IMR-90 (cell line): ENCODE measurements around the gene CEP170. TPM values are rescaled to one million over a fixed set of nuclear protein-coding genes. Genes with fewer than 3 reads are reported as not detected.

Source experiments
- ATAC-seq: fragments of 200-7000 bp; cut with Tn5 transposase; 2 replicates; pipeline ENCODE4 v1.9.1; 2020; ENCODE audit warnings: low read depth, mild to moderate bottlenecking, moderate library complexity
- BruUV-seq: library from RNA; stranded (reverse); fragments of 400-500 nt; replicated peaks from 2 replicates; lab custom pipeline; 2021; lab: Mats Ljungman, UMichigan
- CTCF ChIA-PET: fragments of 300-600 bp; formaldehyde crosslinking; extraction: SDS; loops from one replicate; lab custom pipeline; 2021; ENCODE audit warnings: antibody characterized with exemption; lab: Yijun Ruan, JAX
- POLR2A ChIA-PET: fragments of 300-600 bp; sonication (Branson Sonifier 250); formaldehyde crosslinking; loops from one replicate; lab custom pipeline; 2022; ENCODE audit warnings: antibody characterized with exemption; ENCODE audit not compliant: unreplicated experiment; lab: Charles Lee
- DNase-seq: peaks from one replicate; pipeline ENCODE4 v3.0.0; 2013
- H2AFZ ChIP-seq: replicated peaks from 2 replicates; pipeline ENCODE3; 2013; ENCODE audit warnings: low read length, mild to moderate bottlenecking; ENCODE audit not compliant: poor library complexity
- H2AK5ac ChIP-seq: 2 replicates; pipeline ENCODE4 v1.6.1; 2013; ENCODE audit warnings: low read depth, low read length, inconsistent platforms
- H2AK9ac ChIP-seq: replicated peaks from 2 replicates; pipeline ENCODE3; 2013; ENCODE audit warnings: mild to moderate bottlenecking, low read depth, low read length, moderate library complexity; ENCODE audit not compliant: poor library complexity
- H2BK120ac ChIP-seq: 2 replicates; pipeline ENCODE4 v1.6.1; 2013; ENCODE audit warnings: low read depth, low read length, inconsistent platforms
- H2BK15ac ChIP-seq: 3 replicates; pipeline ENCODE4 v1.6.1; 2013; ENCODE audit warnings: low read depth, low read length, inconsistent platforms
- H2BK20ac ChIP-seq: 2 replicates; pipeline ENCODE4 v1.6.1; 2013; ENCODE audit warnings: low read depth, mild to moderate bottlenecking, inconsistent platforms, low read length, moderate library complexity
- H2BK5ac ChIP-seq: 2 replicates; pipeline ENCODE4 v1.6.1; 2013; ENCODE audit warnings: mild to moderate bottlenecking, low read depth, low read length, inconsistent platforms; ENCODE audit not compliant: poor library complexity, severe bottlenecking
- H3K14ac ChIP-seq: replicated peaks from 2 replicates; pipeline ENCODE4 v1.6.1; 2013; ENCODE audit warnings: low read depth, low read length, inconsistent platforms
- H3K18ac ChIP-seq: 2 replicates; pipeline ENCODE4 v1.6.1; 2013; ENCODE audit warnings: low read depth, low read length, control low read depth
- H3K23ac ChIP-seq: 2 replicates; pipeline ENCODE4 v1.6.1; 2013; ENCODE audit warnings: low read depth, low read length, inconsistent platforms
- H3K27ac ChIP-seq: 2 replicates; pipeline ENCODE4 v1.5.1; 2013; ENCODE audit warnings: mild to moderate bottlenecking, control low read depth, low read length; ENCODE audit not compliant: insufficient read depth
- H3K27me3 ChIP-seq: 2 replicates; pipeline ENCODE4 v1.6.1; 2013; ENCODE audit warnings: low read length; ENCODE audit not compliant: control insufficient read depth, insufficient read depth
- H3K36me3 ChIP-seq: 2 replicates; pipeline ENCODE4 v1.6.1; 2013; ENCODE audit warnings: low read length, mixed read lengths; ENCODE audit not compliant: control insufficient read depth, insufficient read depth
- H3K4ac ChIP-seq: 2 replicates; pipeline ENCODE4 v1.6.1; 2013; ENCODE audit warnings: low read depth, low read length, inconsistent platforms
- H3K4me1 ChIP-seq: 2 replicates; pipeline ENCODE4 v1.6.1; 2013; ENCODE audit warnings: low read length, mixed read lengths; ENCODE audit not compliant: control insufficient read depth, insufficient read depth
- H3K4me2 ChIP-seq: 2 replicates; pipeline ENCODE4 v1.6.1; 2013; ENCODE audit warnings: low read depth, mild to moderate bottlenecking, control low read depth, low read length, moderate library complexity
- H3K4me3 ChIP-seq: 2 replicates; pipeline ENCODE4 v1.5.1; 2013; ENCODE audit warnings: low read depth, mild to moderate bottlenecking, control low read depth, low read length, moderate library complexity; ENCODE audit not compliant: insufficient read depth
- H3K56ac ChIP-seq: 2 replicates; pipeline ENCODE4 v1.6.1; 2013; ENCODE audit warnings: low read length, inconsistent platforms; ENCODE audit not compliant: insufficient read depth; ENCODE audit errors: extremely low read depth
- H3K79me1 ChIP-seq, 2 experiments: 2 replicates each; pipeline ENCODE4 v1.6.1; 2013; ENCODE audit warnings: low read length in 2 of 2, inconsistent platforms in 1 of 2, low read depth in 1 of 2
- H3K9ac ChIP-seq: 2 replicates; pipeline ENCODE4 v1.6.1; 2013; ENCODE audit warnings: low read depth, low read length, control low read depth
- H3K9me1 ChIP-seq: 2 replicates; pipeline ENCODE4 v1.6.1; 2013; ENCODE audit warnings: low read length, inconsistent platforms; ENCODE audit not compliant: insufficient read depth
- H3K9me3 ChIP-seq: 2 replicates; pipeline ENCODE4 v1.6.1; 2013; ENCODE audit warnings: low read length; ENCODE audit not compliant: control insufficient read depth, insufficient read depth
- H4K20me1 ChIP-seq: 2 replicates; pipeline ENCODE4 v1.6.1; 2013; ENCODE audit warnings: low read length, inconsistent platforms; ENCODE audit not compliant: insufficient read depth
- H4K5ac ChIP-seq: 2 replicates; pipeline ENCODE4 v1.6.1; 2013; ENCODE audit warnings: mild to moderate bottlenecking, low read depth, low read length, control low read depth
- H4K8ac ChIP-seq, 2 experiments: 2 replicates each; pipeline ENCODE4 v1.6.1; 2013; ENCODE audit warnings: low read depth in 2 of 2, low read length in 2 of 2, control low read depth in 1 of 2, inconsistent platforms in 1 of 2
- H4K91ac ChIP-seq: 2 replicates; pipeline ENCODE4 v1.6.1; 2013; ENCODE audit warnings: low read depth, low read length, inconsistent platforms; ENCODE audit not compliant: insufficient read depth
- CHD1 ChIP-seq: IDR thresholded peaks from 2 replicates; pipeline ENCODE4 v1.6.1; 2012; ENCODE audit warnings: low read depth, low read length, improper control_type of control experiment
- FOS ChIP-seq: fragments of 150-350 bp; IDR thresholded peaks from 2 replicates; pipeline ENCODE4 v1.6.1; 2016; ENCODE audit warnings: low read depth, low read length
- MAFK ChIP-seq: IDR thresholded peaks from 2 replicates; pipeline ENCODE4 v1.6.1; 2012; ENCODE audit warnings: low read depth, low read length, improper control_type of control experiment
- MAZ ChIP-seq: IDR thresholded peaks from 2 replicates; pipeline ENCODE4 v1.6.1; 2012; ENCODE audit warnings: low read depth, mild to moderate bottlenecking, low read length, improper control_type of control experiment, moderate library complexity, borderline replicate concordance
- POLR2A ChIP-seq: IDR thresholded peaks from 2 replicates; pipeline ENCODE4 v1.6.1; 2012; ENCODE audit warnings: mild to moderate bottlenecking, low read depth, low read length
- RAD21 ChIP-seq: IDR thresholded peaks from 2 replicates; pipeline ENCODE4 v1.6.1; 2012; ENCODE audit warnings: low read length, improper control_type of control experiment
- RCOR1 ChIP-seq: IDR thresholded peaks from 2 replicates; pipeline ENCODE4 v1.6.1; 2012; ENCODE audit warnings: mild to moderate bottlenecking, low read length, improper control_type of control experiment; ENCODE audit not compliant: insufficient replicate concordance
- WGBS, 2 experiments: methylation state at CpG; one replicate each; pipeline versions ENCODE4 v1.1.5 to v1.1.7; 2013; ENCODE audit warnings: missing lambda C conversion rate in 2 of 2; ENCODE audit not compliant: insufficient read length in 1 of 2; ENCODE audit errors: extremely low coverage in 2 of 2; 5-methylcytosine and 5-hydroxymethylcytosine counted together
- dilution Hi-C: fragments of 300-500 bp; cut with HindIII; formaldehyde crosslinking; loops from one replicate; pipeline ENCODE4 v1.14.3; 2018; ENCODE audit warnings: low sequenced_read_pairs; ENCODE audit not compliant: unreplicated experiment
- in situ Hi-C: fragments of 300-500 bp; cut with MboI; formaldehyde crosslinking; loops from 3 replicates; pipeline ENCODE4 v1.14.3; 2019; ENCODE audit warnings: low sequenced_read_pairs, inconsistent platforms, mixed read lengths
- intact Hi-C: fragments of 100-400 bp; cut with micrococcal nuclease; formaldehyde crosslinking; loops from 2 replicates; pipeline ENCODE4 v1.10.0; 2022
- polyA plus RNA-seq, 3 experiments: library from polyadenylated mRNA; depleted of rRNA; stranded (reverse); fragments of >200 nt; gene quantifications; 2 replicates each; pipeline ENCODE4 v1.2.3, GENCODE V29; 2012; ENCODE audit warnings: low replicate concordance in 1 of 3
- total RNA-seq: library from RNA; depleted of rRNA; stranded (reverse); fragments of >200 nt; gene quantifications from 2 replicates; pipeline ENCODE4 v1.2.3, GENCODE V29; 2012
- TF ChIP-seq, protein P1 (sequence below): fragments of 150-350 bp; IDR thresholded peaks from 2 replicates; pipeline ENCODE4 v1.6.1; 2016; ENCODE audit warnings: low read depth, mild to moderate bottlenecking, low read length, moderate library complexity, borderline replicate concordance
- TF ChIP-seq, protein P2 (sequence below): conservative IDR thresholded peaks from 2 replicates; pipeline ENCODE4 v1.5.1; 2012; ENCODE audit warnings: mild to moderate bottlenecking, low read depth, low read length, improper control_type of control experiment

CEP170 gene
- total and polyA plus RNA-seq, 2 of the 4 experiments (the other 2 are of a cell fraction), result 65.8 to 151 TPM

GRCh38 chr1:243292117-243292516, 37.0 kb upstream of the CEP170 start:
- Histone ChIP-seq H3K4me1 (peaks cover 8% of the 10 kb centered on the region; the same call in 1 of the 2 replicates), H3K56ac (no peak overlapping the region), H3K14ac (no peak overlapping the region), H4K8ac (no peak overlapping the region; a peak in 1 of 4 replicates), H3K9ac (no peak overlapping the region), H3K4ac (0 out of 2 replicates have a peak overlapping the region, but pooled peaks have one; percentile 22), H3K79me1 (peaks cover 15 to 31% of the 10 kb centered on the region in 2 experiments), H4K20me1 (no peaks in the 10 kb centered on the region), H2AK5ac (peak overlapping the region; percentile 62; the same call in 1 of the 2 replicates), H3K27me3 (no peaks in the 10 kb centered on the region), H2AK9ac (no peak overlapping the region), H3K4me3 (no peak overlapping the region), H2AFZ (no peak overlapping the region), H3K36me3 (peaks cover 7% of the 10 kb centered on the region), H2BK20ac (peak overlapping the region; percentile 66), H3K18ac (peak overlapping the region; percentile 52; the same call in 1 of the 2 replicates), H4K91ac (no peak overlapping the region), H3K4me2 (no peak overlapping the region), H4K5ac (no peak overlapping the region), H2BK120ac (peak overlapping the region; percentile 46), H3K9me1 (no peaks in the 10 kb centered on the region; the same call in 1 of the 2 replicates), H2BK5ac (peak overlapping the region; percentile 39), H3K27ac (no peak overlapping the region), H3K9me3 (peaks cover 3% of the 10 kb centered on the region; the same call in 1 of the 2 replicates), H3K23ac (no peak overlapping the region), H2BK15ac (0 out of 3 replicates have a peak overlapping the region, but pooled peaks have one; percentile 35)
- TF ChIP-seq, protein P1, sequence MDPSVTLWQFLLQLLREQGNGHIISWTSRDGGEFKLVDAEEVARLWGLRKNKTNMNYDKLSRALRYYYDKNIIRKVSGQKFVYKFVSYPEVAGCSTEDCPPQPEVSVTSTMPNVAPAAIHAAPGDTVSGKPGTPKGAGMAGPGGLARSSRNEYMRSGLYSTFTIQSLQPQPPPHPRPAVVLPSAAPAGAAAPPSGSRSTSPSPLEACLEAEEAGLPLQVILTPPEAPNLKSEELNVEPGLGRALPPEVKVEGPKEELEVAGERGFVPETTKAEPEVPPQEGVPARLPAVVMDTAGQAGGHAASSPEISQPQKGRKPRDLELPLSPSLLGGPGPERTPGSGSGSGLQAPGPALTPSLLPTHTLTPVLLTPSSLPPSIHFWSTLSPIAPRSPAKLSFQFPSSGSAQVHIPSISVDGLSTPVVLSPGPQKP, result no peak
- TF ChIP-seq MAZ (no peak), MAFK (no peak), CHD1 (no peak), POLR2A (no peak), RAD21 (no peak), RCOR1 (no peak), FOS (no peak)
- TF ChIP-seq, protein P2, sequence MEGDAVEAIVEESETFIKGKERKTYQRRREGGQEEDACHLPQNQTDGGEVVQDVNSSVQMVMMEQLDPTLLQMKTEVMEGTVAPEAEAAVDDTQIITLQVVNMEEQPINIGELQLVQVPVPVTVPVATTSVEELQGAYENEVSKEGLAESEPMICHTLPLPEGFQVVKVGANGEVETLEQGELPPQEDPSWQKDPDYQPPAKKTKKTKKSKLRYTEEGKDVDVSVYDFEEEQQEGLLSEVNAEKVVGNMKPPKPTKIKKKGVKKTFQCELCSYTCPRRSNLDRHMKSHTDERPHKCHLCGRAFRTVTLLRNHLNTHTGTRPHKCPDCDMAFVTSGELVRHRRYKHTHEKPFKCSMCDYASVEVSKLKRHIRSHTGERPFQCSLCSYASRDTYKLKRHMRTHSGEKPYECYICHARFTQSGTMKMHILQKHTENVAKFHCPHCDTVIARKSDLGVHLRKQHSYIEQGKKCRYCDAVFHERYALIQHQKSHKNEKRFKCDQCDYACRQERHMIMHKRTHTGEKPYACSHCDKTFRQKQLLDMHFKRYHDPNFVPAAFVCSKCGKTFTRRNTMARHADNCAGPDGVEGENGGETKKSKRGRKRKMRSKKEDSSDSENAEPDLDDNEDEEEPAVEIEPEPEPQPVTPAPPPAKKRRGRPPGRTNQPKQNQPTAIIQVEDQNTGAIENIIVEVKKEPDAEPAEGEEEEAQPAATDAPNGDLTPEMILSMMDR, result no peak
- POLR2A ChIA-PET, result no interaction called here
- no CpG with 5 or more reads among the region's 5 CpGs for WGBS, 2 experiments
- ATAC-seq, result no peak
- BruUV-seq, result no TSS peak
- in situ Hi-C loops, result no loop called here
- no peak for DNase-seq
- CTCF ChIA-PET, result no interaction called here
- dilution Hi-C loops, result no loop called here
- intact Hi-C loops, result no loop called here
